Measurements from ENCODE around the gene TMEM271. TPM values are rescaled to one million over a fixed set of nuclear protein-coding genes. Genes with fewer than 3 reads are reported as not detected.

The TMEM271 gene
- total and polyA plus RNA-seq, 4 donors, result not detected

- no peaks in the 10 kb centered on the region for H3K4me1 ChIP-seq (ENCODE audit: control insufficient read depth in 4 of 4, insufficient read depth in 4 of 4, low read length in 3 of 4)
- WGBS, result 80% methylated on average over 1 of the region's 1 CpG
- DNase-seq (ENCODE audit: low spot score), result no peak
- TF ChIP-seq ATF3 (IDR thresholded peaks at IDR 0.05) (no peak), JUND (IDR thresholded peaks at IDR 0.05) (no peak), FOXA1 (IDR thresholded peaks at IDR 0.05) (no peak), HNF4G (IDR thresholded peaks at IDR 0.05) (no peak), RXRA (IDR thresholded peaks at IDR 0.05) (no peak), HNF4A (conservative IDR thresholded peaks at IDR 0.05) (no peak)
- no peak overlapping the region for H3K9ac ChIP-seq (ENCODE audit: low read depth in 1 of 2, low read length in 2 of 2)
- H3K27ac ChIP-seq (ENCODE audit: low read depth in 1 of 2, low read length in 2 of 2), result no peak overlapping the region
- no peak overlapping the region for H3K4me3 ChIP-seq (ENCODE audit: low read depth in 1 of 3, low read length in 3 of 3)
- H3K36me3 ChIP-seq (ENCODE audit: control insufficient read depth in 4 of 4, insufficient read depth in 3 of 4, low read depth in 1 of 4, low read length in 3 of 4), result no peaks in the 10 kb centered on the region
- peaks cover 0 to 2% (median 0%) of the 10 kb centered on the region in 4 donors for H3K9me3 ChIP-seq (ENCODE audit: control insufficient read depth in 4 of 4, low read length in 3 of 4)
- no peaks in the 10 kb centered on the region for H3K27me3 ChIP-seq (ENCODE audit: control insufficient read depth in 4 of 4, insufficient read depth in 4 of 4, low read length in 3 of 4)
These were observed 40.0 kb upstream of the TMEM271 start for GRCh38 chr4:616091-616490.

- WGBS, result 80% methylated on average over 9 of the region's 9 CpGs
- TF ChIP-seq GABPA (IDR thresholded peaks at IDR 0.05 in 1 of 2, conservative IDR thresholded peaks at IDR 0.05 in 1 of 2), result no peak
- TF ChIP-seq NR2F2 (IDR thresholded peaks at IDR 0.05), result no peak
- no peak for TF ChIP-seq JUND (IDR thresholded peaks at IDR 0.05)
- no peak for TF ChIP-seq RXRA (IDR thresholded peaks at IDR 0.05)
- TF ChIP-seq TAF1 (conservative IDR thresholded peaks at IDR 0.05), result no peak
- Histone ChIP-seq H3K27me3 (ENCODE audit: control insufficient read depth in 4 of 4, insufficient read depth in 4 of 4, low read length in 3 of 4) (peaks cover 0 to 4% (median 0%) of the 10 kb centered on the region in 4 donors), H3K9ac (ENCODE audit: low read depth in 1 of 2, low read length in 2 of 2) (no peak overlapping the region), H3K27ac (ENCODE audit: low read depth in 1 of 2, low read length in 2 of 2) (no peak overlapping the region), H3K4me1 (ENCODE audit: control insufficient read depth in 4 of 4, insufficient read depth in 4 of 4, low read length in 3 of 4) (no peaks in the 10 kb centered on the region), H3K4me3 (ENCODE audit: low read depth in 1 of 3, low read length in 3 of 3) (no peak overlapping the region), H3K9me3 (ENCODE audit: control insufficient read depth in 4 of 4, low read length in 3 of 4) (peaks cover 0 to 2% (median 0%) of the 10 kb centered on the region in 4 donors), H3K36me3 (ENCODE audit: control insufficient read depth in 4 of 4, insufficient read depth in 3 of 4, low read depth in 1 of 4, low read length in 3 of 4) (no peaks in the 10 kb centered on the region)
- no peak for DNase-seq (ENCODE audit: low spot score)
These were observed 37.0 kb upstream of the TMEM271 start for GRCh38 chr4:613126-613525.

- TF ChIP-seq ATF3 (IDR thresholded peaks at IDR 0.05) (no peak), EGR1 (IDR thresholded peaks at IDR 0.05; ENCODE audit: low read depth in 2 of 2) (no peak), HNF4A (conservative IDR thresholded peaks at IDR 0.05) (no peak), TAF1 (conservative IDR thresholded peaks at IDR 0.05) (no peak), RXRA (IDR thresholded peaks at IDR 0.05) (no peak), JUND (IDR thresholded peaks at IDR 0.05) (no peak), RAD21 (IDR thresholded peaks at IDR 0.05) (no peak), FOXA1 (IDR thresholded peaks at IDR 0.05) (no peak), NR2F2 (IDR thresholded peaks at IDR 0.05) (no peak), SP1 (IDR thresholded peaks at IDR 0.05) (no peak), FOXA2 (IDR thresholded peaks at IDR 0.05) (no peak), YY1 (IDR thresholded peaks at IDR 0.05) (no peak), CTCF (IDR thresholded peaks at IDR 0.05; ENCODE audit: low read depth, low read length, missing input control) (no peak)
- TF ChIP-seq, protein P1, sequence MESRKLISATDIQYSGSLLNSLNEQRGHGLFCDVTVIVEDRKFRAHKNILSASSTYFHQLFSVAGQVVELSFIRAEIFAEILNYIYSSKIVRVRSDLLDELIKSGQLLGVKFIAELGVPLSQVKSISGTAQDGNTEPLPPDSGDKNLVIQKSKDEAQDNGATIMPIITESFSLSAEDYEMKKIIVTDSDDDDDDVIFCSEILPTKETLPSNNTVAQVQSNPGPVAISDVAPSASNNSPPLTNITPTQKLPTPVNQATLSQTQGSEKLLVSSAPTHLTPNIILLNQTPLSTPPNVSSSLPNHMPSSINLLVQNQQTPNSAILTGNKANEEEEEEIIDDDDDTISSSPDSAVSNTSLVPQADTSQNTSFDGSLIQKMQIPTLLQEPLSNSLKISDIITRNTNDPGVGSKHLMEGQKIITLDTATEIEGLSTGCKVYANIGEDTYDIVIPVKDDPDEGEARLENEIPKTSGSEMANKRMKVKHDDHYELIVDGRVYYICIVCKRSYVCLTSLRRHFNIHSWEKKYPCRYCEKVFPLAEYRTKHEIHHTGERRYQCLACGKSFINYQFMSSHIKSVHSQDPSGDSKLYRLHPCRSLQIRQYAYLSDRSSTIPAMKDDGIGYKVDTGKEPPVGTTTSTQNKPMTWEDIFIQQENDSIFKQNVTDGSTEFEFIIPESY (IDR thresholded peaks at IDR 0.05), result no peak
- TF ChIP-seq, protein P2, sequence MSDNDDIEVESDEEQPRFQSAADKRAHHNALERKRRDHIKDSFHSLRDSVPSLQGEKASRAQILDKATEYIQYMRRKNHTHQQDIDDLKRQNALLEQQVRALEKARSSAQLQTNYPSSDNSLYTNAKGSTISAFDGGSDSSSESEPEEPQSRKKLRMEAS (IDR thresholded peaks at IDR 0.05), result no peak
- TF ChIP-seq, protein P3, sequence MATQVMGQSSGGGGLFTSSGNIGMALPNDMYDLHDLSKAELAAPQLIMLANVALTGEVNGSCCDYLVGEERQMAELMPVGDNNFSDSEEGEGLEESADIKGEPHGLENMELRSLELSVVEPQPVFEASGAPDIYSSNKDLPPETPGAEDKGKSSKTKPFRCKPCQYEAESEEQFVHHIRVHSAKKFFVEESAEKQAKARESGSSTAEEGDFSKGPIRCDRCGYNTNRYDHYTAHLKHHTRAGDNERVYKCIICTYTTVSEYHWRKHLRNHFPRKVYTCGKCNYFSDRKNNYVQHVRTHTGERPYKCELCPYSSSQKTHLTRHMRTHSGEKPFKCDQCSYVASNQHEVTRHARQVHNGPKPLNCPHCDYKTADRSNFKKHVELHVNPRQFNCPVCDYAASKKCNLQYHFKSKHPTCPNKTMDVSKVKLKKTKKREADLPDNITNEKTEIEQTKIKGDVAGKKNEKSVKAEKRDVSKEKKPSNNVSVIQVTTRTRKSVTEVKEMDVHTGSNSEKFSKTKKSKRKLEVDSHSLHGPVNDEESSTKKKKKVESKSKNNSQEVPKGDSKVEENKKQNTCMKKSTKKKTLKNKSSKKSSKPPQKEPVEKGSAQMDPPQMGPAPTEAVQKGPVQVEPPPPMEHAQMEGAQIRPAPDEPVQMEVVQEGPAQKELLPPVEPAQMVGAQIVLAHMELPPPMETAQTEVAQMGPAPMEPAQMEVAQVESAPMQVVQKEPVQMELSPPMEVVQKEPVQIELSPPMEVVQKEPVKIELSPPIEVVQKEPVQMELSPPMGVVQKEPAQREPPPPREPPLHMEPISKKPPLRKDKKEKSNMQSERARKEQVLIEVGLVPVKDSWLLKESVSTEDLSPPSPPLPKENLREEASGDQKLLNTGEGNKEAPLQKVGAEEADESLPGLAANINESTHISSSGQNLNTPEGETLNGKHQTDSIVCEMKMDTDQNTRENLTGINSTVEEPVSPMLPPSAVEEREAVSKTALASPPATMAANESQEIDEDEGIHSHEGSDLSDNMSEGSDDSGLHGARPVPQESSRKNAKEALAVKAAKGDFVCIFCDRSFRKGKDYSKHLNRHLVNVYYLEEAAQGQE (IDR thresholded peaks at IDR 0.05), result no peak
- H3K36me3 ChIP-seq (ENCODE audit: control insufficient read depth in 4 of 4, insufficient read depth in 3 of 4, low read depth in 1 of 4, low read length in 3 of 4), result no peaks in the 10 kb centered on the region
- 75% methylated on average over 7 of the region's 7 CpGs for WGBS
- no peak overlapping the region for H3K4me3 ChIP-seq (ENCODE audit: low read depth in 1 of 3, low read length in 3 of 3)
- no peak for DNase-seq (ENCODE audit: low spot score)
- H3K4me1 ChIP-seq (ENCODE audit: control insufficient read depth in 4 of 4, insufficient read depth in 4 of 4, low read length in 3 of 4), result no peaks in the 10 kb centered on the region
- H3K9me3 ChIP-seq (ENCODE audit: control insufficient read depth in 4 of 4, low read length in 3 of 4), result no peaks in the 10 kb centered on the region
- no peak overlapping the region for H3K9ac ChIP-seq (ENCODE audit: low read depth in 1 of 2, low read length in 2 of 2)
- peaks cover 0 to 4% (median 0%) of the 10 kb centered on the region in 4 donors for H3K27me3 ChIP-seq (ENCODE audit: control insufficient read depth in 4 of 4, insufficient read depth in 4 of 4, low read length in 3 of 4)
- H3K27ac ChIP-seq (ENCODE audit: low read depth in 1 of 2, low read length in 2 of 2), result no peak overlapping the region
These were observed 36.6 kb upstream of the TMEM271 start for GRCh38 chr4:612749-613125.

Data from liver (tissue), 9 donors.